Measurements from ENCODE around the gene CSK. TPM values are rescaled to one million over a fixed set of nuclear protein-coding genes. Genes with fewer than 3 reads are reported as not detected.

CSK gene
- total and polyA plus RNA-seq, 2 experiments from 2014 or later: 11.0 to 18.0 TPM

GRCh38 chr15:74809242-74809641 is 27.4 kb downstream of the CSK start:
- in situ Hi-C loops (cut with MboI): no loop called here
- TF ChIP-seq EZH2phosphoT487 (IDR thresholded peaks at IDR 0.05; ENCODE audit: insufficient read depth, low read depth) (no peak), EZH2 (IDR thresholded peaks at IDR 0.05; ENCODE audit: insufficient read depth, poor library complexity, severe bottlenecking) (no peak)
- H3K9me2 ChIP-seq (ENCODE audit: insufficient read depth): no peaks in the 10 kb centered on the region

GRCh38 chr15:74809956-74810355 is 28.1 kb downstream of the CSK start:
- Histone ChIP-seq H2AFZ (no peak overlapping the region), H3K36me3 (ENCODE audit: low read depth) (no peaks in the 10 kb centered on the region), H4K20me1 (ENCODE audit: insufficient read depth) (no peaks in the 10 kb centered on the region), H3K9me2 (ENCODE audit: insufficient read depth) (no peaks in the 10 kb centered on the region), H3K4me3 (no peak overlapping the region), H3K4me2 (ENCODE audit: unreplicated experiment) (no peak overlapping the region), H3F3A (ENCODE audit: insufficient read depth) (no peaks in the 10 kb centered on the region), H3K4me1 (ENCODE audit: insufficient read depth) (no peaks in the 10 kb centered on the region), H3K79me2 (ENCODE audit: insufficient read depth) (no peaks in the 10 kb centered on the region), H3K27ac (no peak overlapping the region), H3K9ac (no peak overlapping the region), H3K27me3 (replicated peaks; ENCODE audit: insufficient read depth) (no peaks in the 10 kb centered on the region), H3K9me3 (ENCODE audit: low read depth) (no peaks in the 10 kb centered on the region)
- TF ChIP-seq EZH2 (IDR thresholded peaks at IDR 0.05; ENCODE audit: insufficient read depth, poor library complexity, severe bottlenecking) (no peak), EZH2phosphoT487 (IDR thresholded peaks at IDR 0.05; ENCODE audit: insufficient read depth, low read depth) (no peak)
- in situ Hi-C loops (cut with MboI): no loop called here
- no peak for DNase-seq
- 87 to 90% methylated on average over 3 of the region's 3 CpGs for WGBS, 2 experiments (ENCODE audit: low coverage in 1 of 2, low lambda C conversion rate in 2 of 2, missing lambda C conversion rate in 2 of 2)

More at GRCh38 chr15:74809242-74809641, 27.4 kb downstream of the CSK start:
- H3K36me3 ChIP-seq (ENCODE audit: low read depth): 0 out of 2 replicates have a peak, but pooled peaks cover under 1% of the 10 kb centered on the region
- H4K20me1 ChIP-seq (ENCODE audit: insufficient read depth): no peaks in the 10 kb centered on the region
- no peaks in the 10 kb centered on the region for H3K4me1 ChIP-seq (ENCODE audit: insufficient read depth)
- 85 to 98% methylated on average over 3 to 5 of the region's 5 CpGs for WGBS, 2 experiments (ENCODE audit: low coverage in 1 of 2, low lambda C conversion rate in 2 of 2, missing lambda C conversion rate in 2 of 2)
- H3F3A ChIP-seq (ENCODE audit: insufficient read depth): no peaks in the 10 kb centered on the region
- no peaks in the 10 kb centered on the region for H3K79me2 ChIP-seq (ENCODE audit: insufficient read depth)
- H2AFZ ChIP-seq: no peak overlapping the region
- no peak overlapping the region for H3K27ac ChIP-seq
- no peak overlapping the region for H3K4me3 ChIP-seq
- no peak overlapping the region for H3K9ac ChIP-seq
- no peaks in the 10 kb centered on the region for H3K9me3 ChIP-seq (ENCODE audit: low read depth)
- no peaks in the 10 kb centered on the region for H3K27me3 ChIP-seq (replicated peaks; ENCODE audit: insufficient read depth)
- no peak overlapping the region for H3K4me2 ChIP-seq (ENCODE audit: unreplicated experiment)
- DNase-seq: no peak

GRCh38 chr15:74812533-74812932 is 30.7 kb downstream of the CSK start, which contains the start of gene LMAN1L:
LMAN1L (plus strand) TSS chr15:74812835; CDS start chr15:74812855, 20 bp downstream.
- H3K9me3 ChIP-seq (ENCODE audit: low read depth): no peaks in the 10 kb centered on the region
- no peaks in the 10 kb centered on the region for H3K27me3 ChIP-seq (replicated peaks; ENCODE audit: insufficient read depth)
- no peaks in the 10 kb centered on the region for H3K79me2 ChIP-seq (ENCODE audit: insufficient read depth)
- no peak within 1 kb of the TSS for H3K4me2 ChIP-seq (ENCODE audit: unreplicated experiment)
- DNase-seq: no peak
- H4K20me1 ChIP-seq (ENCODE audit: insufficient read depth): no peaks in the 10 kb centered on the region
- no peaks in the 10 kb centered on the region for H3K9me2 ChIP-seq (ENCODE audit: insufficient read depth)
- H3F3A ChIP-seq (ENCODE audit: insufficient read depth): no peaks in the 10 kb centered on the region
- H3K9ac ChIP-seq: no peak within 1 kb of the TSS
- no peak within 1 kb of the TSS for H3K4me3 ChIP-seq
- H3K4me1 ChIP-seq (ENCODE audit: insufficient read depth): no peaks in the 10 kb centered on the region
- no peak for TF ChIP-seq EZH2phosphoT487 (IDR thresholded peaks at IDR 0.05; ENCODE audit: insufficient read depth, low read depth)
- no peak for TF ChIP-seq EZH2 (IDR thresholded peaks at IDR 0.05; ENCODE audit: insufficient read depth, poor library complexity, severe bottlenecking)
- no peaks in the 10 kb centered on the region for H3K36me3 ChIP-seq (ENCODE audit: low read depth)
- 74 to 80% methylated on average over 11 to 12 of the region's 12 CpGs for WGBS, 2 experiments (ENCODE audit: low coverage in 1 of 2, low lambda C conversion rate in 2 of 2, missing lambda C conversion rate in 2 of 2)
- H3K27ac ChIP-seq: no peak within 1 kb of the TSS
- in situ Hi-C loops (cut with MboI): no loop called here
- no peak within 1 kb of the TSS for H2AFZ ChIP-seq

GRCh38 chr15:74815121-74815934 is 33.4 kb downstream of the CSK start:
- Histone ChIP-seq H3K9ac (no peak overlapping the region), H3K27ac (no peak overlapping the region), H3K4me1 (ENCODE audit: insufficient read depth) (no peaks in the 10 kb centered on the region; the same call in 1 of the 2 replicates), H3K9me3 (ENCODE audit: low read depth) (no peaks in the 10 kb centered on the region), H3K4me3 (no peak overlapping the region), H3K79me2 (ENCODE audit: insufficient read depth) (no peaks in the 10 kb centered on the region), H3F3A (ENCODE audit: insufficient read depth) (no peaks in the 10 kb centered on the region), H3K9me2 (ENCODE audit: insufficient read depth) (no peaks in the 10 kb centered on the region), H2AFZ (no peak overlapping the region), H3K27me3 (replicated peaks; ENCODE audit: insufficient read depth) (no peaks in the 10 kb centered on the region), H3K36me3 (ENCODE audit: low read depth) (no peaks in the 10 kb centered on the region), H3K4me2 (ENCODE audit: unreplicated experiment) (no peak overlapping the region), H4K20me1 (ENCODE audit: insufficient read depth) (no peaks in the 10 kb centered on the region)
- in situ Hi-C loops (cut with MboI): no loop called here
- no peak for TF ChIP-seq EZH2phosphoT487 (IDR thresholded peaks at IDR 0.05; ENCODE audit: insufficient read depth, low read depth)
- no peak for TF ChIP-seq EZH2 (IDR thresholded peaks at IDR 0.05; ENCODE audit: insufficient read depth, poor library complexity, severe bottlenecking)
- no peak for DNase-seq
- 72 to 81% methylated on average over 10 of the region's 10 CpGs for WGBS, 2 experiments (ENCODE audit: low coverage in 1 of 2, low lambda C conversion rate in 2 of 2, missing lambda C conversion rate in 2 of 2)

Data from GM23248 (cell line).